Activated CD4-positive, alpha-beta T cell treated with anti-CD3 and anti-CD28 coated beads, Interleukin-2, Interleukin-6, amounts not matched to agents 100 ng/mL and 50 ng/mL, durations not matched to agents 16 hours and 8 hours (primary cell): ENCODE measurements around the gene CACNA1A.
A peak's percentile ranks its signal among the peaks of the same experiment; 100 is the strongest.
"Not testable (repeated sequence)": the region's sequence is repeated elsewhere in the genome, so short reads cannot be mapped to it uniquely, and the experiment has no call there.

ENCODE experiments used
- DNase-seq: peaks from one replicate; pipeline ENCODE4 v3.0.0-alpha.2; 2020

The CACNA1A gene

GRCh38 chr19:13185763-13186657 is 320.3 kb downstream of the CACNA1A start:
- DNase-seq: not testable (repeated sequence)

- not testable (repeated sequence) for DNase-seq
These were observed 321.4 kb downstream of the CACNA1A start for GRCh38 chr19:13184926-13185325.

- peak; percentile 30 for DNase-seq
These were observed 324.4 kb downstream of the CACNA1A start for GRCh38 chr19:13181747-13182388.

GRCh38 chr19:13178291-13178690 is 328.0 kb downstream of the CACNA1A start:
- DNase-seq: not testable (repeated sequence)

- DNase-seq: not testable (repeated sequence)
These were observed 328.7 kb downstream of the CACNA1A start for GRCh38 chr19:13177584-13177983.

- no peak for DNase-seq
These were observed 329.9 kb downstream of the CACNA1A start for GRCh38 chr19:13176345-13176744.

GRCh38 chr19:13173139-13173737 is 333.0 kb downstream of the CACNA1A start:
- DNase-seq: no peak

- DNase-seq: peak; percentile 47
These were observed 333.7 kb downstream of the CACNA1A start for GRCh38 chr19:13172346-13173138.

GRCh38 chr19:13171146-13171545 is 335.1 kb downstream of the CACNA1A start:
- no peak for DNase-seq

GRCh38 chr19:13169769-13170168 is 336.5 kb downstream of the CACNA1A start:
- no peak for DNase-seq

GRCh38 chr19:13166151-13166550 is 340.1 kb downstream of the CACNA1A start:
- not testable (repeated sequence) for DNase-seq

GRCh38 chr19:13165162-13165997 is 340.9 kb downstream of the CACNA1A start:
- DNase-seq: no peak

GRCh38 chr19:13164343-13165161 is 341.7 kb downstream of the CACNA1A start:
- DNase-seq: peak; percentile 54

GRCh38 chr19:13163609-13164342 is 342.5 kb downstream of the CACNA1A start:
- DNase-seq: peak; percentile 67

- DNase-seq: peak; percentile 97
These were observed 343.3 kb downstream of the CACNA1A start for GRCh38 chr19:13162724-13163608.

GRCh38 chr19:13160557-13160956 is 345.7 kb downstream of the CACNA1A start:
- DNase-seq: no peak

GRCh38 chr19:13159713-13160112 is 346.6 kb downstream of the CACNA1A start:
- DNase-seq: no peak
